K562 (cell line): ENCODE results near the gene ASIP. TPM values are rescaled to one million over a fixed set of nuclear protein-coding genes. Genes with fewer than 3 reads are reported as not detected.
A peak's percentile ranks its signal among the peaks of the same experiment; 100 is the strongest.

Experiments
- ATAC-seq: fragments of 200-7000 bp; cut with Tn5 transposase; 3 replicates; pipeline ENCODE4 v1.9.1; 2020; ENCODE audit warnings: moderate library complexity
- BruUV-seq: library from RNA; stranded (reverse); fragments of 400-500 nt; replicated peaks from 2 replicates; lab custom pipeline; 2021; lab: Mats Ljungman, UMichigan
- CTCF ChIA-PET: fragments of 300-600 bp; formaldehyde crosslinking; extraction: SDS; loops from one replicate; lab custom pipeline; 2021; ENCODE audit warnings: low intra/inter-chr PET ratio; lab: Yijun Ruan, JAX
- POLR2A ChIA-PET: fragments of 300-600, 350-650 bp; sonication (Branson Sonifier 250); formaldehyde crosslinking; extraction: SDS; loops from one replicate; lab custom pipeline; 2021; ENCODE audit warnings: antibody characterized with exemption, inconsistent platforms; lab: Yijun Ruan, JAX
- DNase-seq, 4 experiments: peaks; one replicate each; pipeline versions ENCODE4 v3.0.0 to v3.0.0-alpha.2; 2011 to 2018; ENCODE audit warnings: low spot score in 3 of 4, mixed read lengths in 3 of 4; ENCODE audit errors: extremely low read depth in 1 of 4
- FAIRE-seq: peaks from 2 replicates; lab custom pipeline; 2011; peaks lifted over from hg19 to GRCh38; lab: Jason Lieb, UNC
- H2AFZ ChIP-seq: 2 replicates; pipeline ENCODE4 v1.6.0; 2011; ENCODE audit warnings: low read depth, low read length, control low read depth, inconsistent platforms
- H3K27ac ChIP-seq: fragments of 200-600 bp; 3 replicates; pipeline ENCODE4 v1.8.0; 2011; ENCODE audit warnings: low read depth, mild to moderate bottlenecking, control low read depth, inconsistent platforms, low read length, moderate library complexity, mixed read lengths; ENCODE audit errors: extremely low read depth
- H3K27me3 ChIP-seq, 2 experiments: fragments of 300-600 bp in 1 of 2; 2 replicates in 1 of 2; 3 replicates in 1 of 2; pipeline versions ENCODE4 v1.6.0 to v1.8.0; 2011; ENCODE audit warnings: inconsistent platforms in 2 of 2, low read length in 2 of 2, mild to moderate bottlenecking in 1 of 2, mixed read lengths in 1 of 2, moderate library complexity in 1 of 2; ENCODE audit not compliant: control insufficient read depth in 2 of 2, insufficient read depth in 2 of 2
- H3K36me3 ChIP-seq: fragments of 300-600 bp; 3 replicates; pipeline ENCODE4 v1.8.0; 2011; ENCODE audit warnings: mild to moderate bottlenecking, low read length, inconsistent platforms; ENCODE audit not compliant: control insufficient read depth, insufficient read depth
- H3K4me1 ChIP-seq, 2 experiments: fragments of 200-600 bp in 1 of 2; replicated peaks in 1 of 2; 2 replicates in 1 of 2; 3 replicates in 1 of 2; pipeline versions ENCODE4 v1.5.1 to v1.8.0; 2011; ENCODE audit warnings: inconsistent platforms in 2 of 2, low read length in 2 of 2, mild to moderate bottlenecking in 1 of 2, mixed read lengths in 1 of 2, moderate library complexity in 1 of 2; ENCODE audit not compliant: control insufficient read depth in 2 of 2, insufficient read depth in 2 of 2
- H3K4me2 ChIP-seq: 2 replicates; pipeline ENCODE4 v1.6.1; 2011; ENCODE audit warnings: low read length, control low read depth, inconsistent platforms, mixed read lengths; ENCODE audit not compliant: insufficient read depth
- H3K4me3 ChIP-seq: fragments of 200-600 bp; sonication (generic), shearing (Covaris generic); 2 replicates; pipeline ENCODE4 v1.5.1; 2016; ENCODE audit warnings: control low read depth, inconsistent platforms
- H3K79me2 ChIP-seq: fragments of 200-600 bp; 3 replicates; pipeline ENCODE4 v1.8.0; 2011; ENCODE audit warnings: low read length, inconsistent platforms; ENCODE audit not compliant: control insufficient read depth, insufficient read depth
- H3K9ac ChIP-seq, 2 experiments: 2 replicates each; pipeline versions ENCODE4 v1.6.0 to v1.6.1; 2011; ENCODE audit warnings: low read depth in 2 of 2, low read length in 2 of 2, control low read depth in 1 of 2, inconsistent platforms in 1 of 2, mild to moderate bottlenecking in 1 of 2, mixed read lengths in 1 of 2; ENCODE audit not compliant: insufficient read depth in 1 of 2
- H3K9me1 ChIP-seq: one replicate; pipeline ENCODE4 v1.6.0; 2011; ENCODE audit warnings: inconsistent platforms, mild to moderate bottlenecking, low read length, moderate library complexity; ENCODE audit not compliant: control insufficient read depth, insufficient read depth
- H3K9me3 ChIP-seq: replicated peaks from 2 replicates; pipeline ENCODE4 v1.5.1; 2011; ENCODE audit warnings: low read depth, low read length, inconsistent platforms; ENCODE audit not compliant: control insufficient read depth, insufficient read depth
- H4K20me1 ChIP-seq: replicated peaks from 2 replicates; pipeline ENCODE4 v1.6.1; 2011; ENCODE audit warnings: low read length, inconsistent platforms, mixed read lengths; ENCODE audit not compliant: control insufficient read depth, insufficient read depth
- CTBP1 ChIP-seq: fragments of 450-650 bp; IDR thresholded peaks from 2 replicates; pipeline ENCODE4 v1.6.1; 2016; ENCODE audit warnings: borderline replicate concordance
- FOXJ2 ChIP-seq: fragments of 200-800 bp; sonication (Bioruptor generic); IDR thresholded peaks from 2 replicates; pipeline ENCODE4 v1.6.1; 2016; ENCODE audit warnings: missing genetic modification characterization, missing compliant biosample characterization
- GATAD2A ChIP-seq: fragments of 450-650 bp; IDR thresholded peaks from 2 replicates; pipeline ENCODE4 v1.6.1; 2017
- MEIS2 ChIP-seq: fragments of 450-650 bp; IDR thresholded peaks from 2 replicates; pipeline ENCODE4 v1.6.1; 2014; ENCODE audit warnings: mild to moderate bottlenecking; ENCODE audit not compliant: partially characterized antibody
- OTX1 ChIP-seq: fragments of 450-650 bp; formaldehyde crosslinking; IDR thresholded peaks from 2 replicates; pipeline ENCODE4 v1.4.0; 2022; ENCODE audit warnings: mild to moderate bottlenecking
- PBX2 ChIP-seq, 2 experiments: IDR thresholded peaks in 1 of 2; conservative IDR thresholded peaks in 1 of 2; 2 replicates each; pipeline ENCODE4 v1.6.1; 2016; ENCODE audit warnings: low read depth in 2 of 2, mild to moderate bottlenecking in 1 of 2, missing compliant biosample characterization in 1 of 2, missing genetic modification characterization in 1 of 2, moderate library complexity in 1 of 2
- PKNOX1 ChIP-seq: fragments of 450-650 bp; IDR thresholded peaks from 2 replicates; pipeline ENCODE4 v1.6.1; 2016
- POLR3G ChIP-seq: IDR thresholded peaks from 2 replicates; pipeline ENCODE4 v1.6.1; 2011; ENCODE audit not compliant: insufficient read length, insufficient replicate concordance; ENCODE audit errors: extremely low read depth
- RHOXF2B ChIP-seq: fragments of 250-450 bp; sonication (Bioruptor Pico); conservative IDR thresholded peaks from 2 replicates; pipeline ENCODE4 v1.5.1; 2021
- SIN3A ChIP-seq, 2 experiments: fragments of 150-350 bp in 1 of 2; IDR thresholded peaks; 2 replicates each; pipeline ENCODE4 v1.6.1; 2011 to 2016; ENCODE audit warnings: borderline replicate concordance in 2 of 2, low read depth in 2 of 2, low read length in 2 of 2, mild to moderate bottlenecking in 2 of 2, moderate library complexity in 2 of 2; ENCODE audit not compliant: control insufficient read depth in 1 of 2
- SRF ChIP-seq, 2 experiments: fragments of 250-450, 450-650 bp in 1 of 2; sonication (Bioruptor Pico) in 1 of 2; sonication (generic) in 1 of 2; formaldehyde crosslinking; IDR thresholded peaks; 2 replicates each; pipeline versions ENCODE4 v1.5.0 to v1.5.1; 2020 to 2022; ENCODE audit warnings: mild to moderate bottlenecking in 1 of 2, missing genetic modification reagents in 1 of 2
- WHSC1 ChIP-seq: IDR thresholded peaks from one replicate; pipeline ENCODE4 v1.6.1; 2012; ENCODE audit warnings: low read length, control low read depth, inconsistent platforms
- ZKSCAN3 ChIP-seq: fragments of 250-450 bp; sonication (Bioruptor Pico); IDR thresholded peaks from 2 replicates; pipeline ENCODE4 v1.4.0; 2020
- ZNF436 ChIP-seq: fragments of 250-450, 450-650 bp; sonication (Bioruptor Pico); formaldehyde crosslinking; IDR thresholded peaks from 2 replicates; pipeline ENCODE4 v1.7.0; 2020; ENCODE audit warnings: mild to moderate bottlenecking
- WGBS: fragments of 100-300 bp; shearing (Covaris generic); methylation state at CpG from one replicate; pipeline ENCODE4 v1.1.6; 2016; ENCODE audit warnings: low coverage, mixed read lengths; ENCODE audit not compliant: insufficient coverage; ENCODE audit errors: missing lambda C conversion rate; 5-methylcytosine and 5-hydroxymethylcytosine counted together
- in situ Hi-C: fragments of 300-500 bp; cut with MboI; formaldehyde crosslinking; loops from 4 replicates; pipeline ENCODE4 v1.15.0; 2018; ENCODE audit warnings: inconsistent platforms, mixed read lengths
- intact Hi-C: fragments of 100-400 bp; cut with micrococcal nuclease; formaldehyde crosslinking; loops from 2 replicates; pipeline ENCODE4 v1.14.2; 2022
- polyA plus RNA-seq, 8 experiments: library from polyadenylated mRNA; depleted of rRNA in 4 of 8; stranded (reverse) in 5 of 8; unstranded in 3 of 8; fragments of >200 nt; fragmentation: Nextera tagmentation in 2 of 8; fragmentation: Illumina TruSeq in 1 of 8; extraction: Ambion mirVana in 2 of 8; extraction: Trizol in 1 of 8; gene quantifications; 2 replicates each; pipeline versions ENCODE4 v1.2.1 to v1.2.3, GENCODE V29; 2011 to 2014; ENCODE audit warnings: inconsistent platforms in 1 of 8, missing spikeins in 1 of 8
- total RNA-seq, 7 experiments: library from RNA; depleted of rRNA in 6 of 7; stranded (reverse); fragments of >200 nt in 6 of 7; fragmentation: Illumina TruSeq in 2 of 7; extraction: Trizol in 2 of 7; gene quantifications; 2 replicates each; pipeline versions ENCODE4 v1.2.1 to v1.2.3, GENCODE V29; 2011 to 2021; ENCODE audit warnings: low replicate concordance in 1 of 7
- TF ChIP-seq, protein P1 (sequence below), 2 experiments: fragments of 450-650 bp in 1 of 2; IDR thresholded peaks; 2 replicates each; pipeline ENCODE4 v1.6.1; 2011 to 2017; ENCODE audit warnings: low read depth in 2 of 2, antibody characterized with exemption in 1 of 2, borderline replicate concordance in 1 of 2, low read length in 1 of 2, mild to moderate bottlenecking in 1 of 2, mixed read lengths in 1 of 2; ENCODE audit not compliant: control insufficient read depth in 1 of 2

ASIP gene
- total and polyA plus RNA-seq, 9 of the 15 experiments (the other 6 are each of a cell fraction or from before 2014, with no cell fraction given) = not detected

GRCh38 chr20:34216382-34216742 is 24.9 kb upstream of the ASIP start (continued):
- TF ChIP-seq, protein P1, sequence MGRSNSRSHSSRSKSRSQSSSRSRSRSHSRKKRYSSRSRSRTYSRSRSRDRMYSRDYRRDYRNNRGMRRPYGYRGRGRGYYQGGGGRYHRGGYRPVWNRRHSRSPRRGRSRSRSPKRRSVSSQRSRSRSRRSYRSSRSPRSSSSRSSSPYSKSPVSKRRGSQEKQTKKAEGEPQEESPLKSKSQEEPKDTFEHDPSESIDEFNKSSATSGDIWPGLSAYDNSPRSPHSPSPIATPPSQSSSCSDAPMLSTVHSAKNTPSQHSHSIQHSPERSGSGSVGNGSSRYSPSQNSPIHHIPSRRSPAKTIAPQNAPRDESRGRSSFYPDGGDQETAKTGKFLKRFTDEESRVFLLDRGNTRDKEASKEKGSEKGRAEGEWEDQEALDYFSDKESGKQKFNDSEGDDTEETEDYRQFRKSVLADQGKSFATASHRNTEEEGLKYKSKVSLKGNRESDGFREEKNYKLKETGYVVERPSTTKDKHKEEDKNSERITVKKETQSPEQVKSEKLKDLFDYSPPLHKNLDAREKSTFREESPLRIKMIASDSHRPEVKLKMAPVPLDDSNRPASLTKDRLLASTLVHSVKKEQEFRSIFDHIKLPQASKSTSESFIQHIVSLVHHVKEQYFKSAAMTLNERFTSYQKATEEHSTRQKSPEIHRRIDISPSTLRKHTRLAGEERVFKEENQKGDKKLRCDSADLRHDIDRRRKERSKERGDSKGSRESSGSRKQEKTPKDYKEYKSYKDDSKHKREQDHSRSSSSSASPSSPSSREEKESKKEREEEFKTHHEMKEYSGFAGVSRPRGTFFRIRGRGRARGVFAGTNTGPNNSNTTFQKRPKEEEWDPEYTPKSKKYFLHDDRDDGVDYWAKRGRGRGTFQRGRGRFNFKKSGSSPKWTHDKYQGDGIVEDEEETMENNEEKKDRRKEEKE (IDR thresholded peaks at IDR 0.05; ENCODE audit: borderline replicate concordance in 1 of 2, control insufficient read depth in 1 of 2, low read depth in 2 of 2, low read length in 1 of 2) = no peak
- TF ChIP-seq ZKSCAN3 (CRISPR knock-in tag) = no peak
- no peak for TF ChIP-seq FOXJ2 (tag)
- no peak for TF ChIP-seq OTX1 (CRISPR knock-in tag)
- no peak for TF ChIP-seq POLR3G
- TF ChIP-seq WHSC1 = no peak
- TF ChIP-seq GATAD2A = no peak

- no peak for FAIRE-seq
- TF ChIP-seq PKNOX1 (0 out of 2 replicates have a peak, but pooled peaks have one; percentile 16), PBX2 (CRISPR knock-in tag; IDR thresholded peaks at IDR 0.05; ENCODE audit: low read depth) (no peak), PBX2 (tag; conservative IDR thresholded peaks at IDR 0.05; ENCODE audit: low read depth) (peak; percentile 32; the same call in 1 of the 2 replicates), RHOXF2B (CRISPR knock-in tag) (no peak), CTBP1 (no peak), SIN3A (IDR thresholded peaks at IDR 0.05; ENCODE audit: borderline replicate concordance in 2 of 2, control insufficient read depth in 1 of 2, low read depth in 2 of 2, low read length in 2 of 2) (no peak), SRF (CRISPR knock-in tag; IDR thresholded peaks at IDR 0.05) (no peak), MEIS2 (peak; percentile 25), ZNF436 (no peak)
Measured at GRCh38 chr20:34220561-34220960, 20.7 kb upstream of the ASIP start.

More at GRCh38 chr20:34220561-34220960, 20.7 kb upstream of the ASIP start:
- Histone ChIP-seq H3K79me2 (no peaks in the 10 kb centered on the region), H3K9me1 (no peaks in the 10 kb centered on the region), H3K36me3 (no peaks in the 10 kb centered on the region), H3K9ac (no peak overlapping the region), H3K9me3 (no peaks in the 10 kb centered on the region), H3K4me1 (peaks cover 5 to 6% of the 10 kb centered on the region in 2 experiments; a peak in 3 of 5 replicates), H3K27ac (no peak overlapping the region), H3K4me3 (no peak overlapping the region), H2AFZ (no peak overlapping the region), H4K20me1 (no peaks in the 10 kb centered on the region), H3K4me2 (no peak overlapping the region), H3K27me3 (no peaks in the 10 kb centered on the region)
- ChIA-PET POLR2A (no interaction called here), CTCF (no interaction called here)
- WGBS = 15% methylated on average over 5 of the region's 5 CpGs
- no TSS peak for BruUV-seq
- DNase-seq = no peak
- ATAC-seq = no peak
- intact Hi-C loops (no loop called here), in situ Hi-C loops (no loop called here)
